AG09309 (cell line): ENCODE results near the gene SLC25A23.

ENCODE experiments used
- DNase-seq: peaks from one replicate; pipeline ENCODE4 v3.0.0-alpha.2; 2010; ENCODE audit warnings: low read depth
- H3K4me3 ChIP-seq: 2 replicates; pipeline ENCODE4 v1.5.1; 2011; ENCODE audit warnings: mild to moderate bottlenecking, low read depth, low read length, moderate library complexity; ENCODE audit not compliant: control insufficient read depth
- TF ChIP-seq, protein P1 (sequence below): IDR thresholded peaks from 2 replicates; pipeline ENCODE4 v1.5.1; 2011; ENCODE audit warnings: mild to moderate bottlenecking, low read depth, low read length, inconsistent platforms; ENCODE audit not compliant: insufficient read depth, control insufficient read depth; ENCODE audit errors: missing control alignments

Gene SLC25A23

GRCh38 chr19:6484831-6485230, 25.2 kb upstream of the SLC25A23 start:
- DNase-seq = no peak
- TF ChIP-seq, protein P1, sequence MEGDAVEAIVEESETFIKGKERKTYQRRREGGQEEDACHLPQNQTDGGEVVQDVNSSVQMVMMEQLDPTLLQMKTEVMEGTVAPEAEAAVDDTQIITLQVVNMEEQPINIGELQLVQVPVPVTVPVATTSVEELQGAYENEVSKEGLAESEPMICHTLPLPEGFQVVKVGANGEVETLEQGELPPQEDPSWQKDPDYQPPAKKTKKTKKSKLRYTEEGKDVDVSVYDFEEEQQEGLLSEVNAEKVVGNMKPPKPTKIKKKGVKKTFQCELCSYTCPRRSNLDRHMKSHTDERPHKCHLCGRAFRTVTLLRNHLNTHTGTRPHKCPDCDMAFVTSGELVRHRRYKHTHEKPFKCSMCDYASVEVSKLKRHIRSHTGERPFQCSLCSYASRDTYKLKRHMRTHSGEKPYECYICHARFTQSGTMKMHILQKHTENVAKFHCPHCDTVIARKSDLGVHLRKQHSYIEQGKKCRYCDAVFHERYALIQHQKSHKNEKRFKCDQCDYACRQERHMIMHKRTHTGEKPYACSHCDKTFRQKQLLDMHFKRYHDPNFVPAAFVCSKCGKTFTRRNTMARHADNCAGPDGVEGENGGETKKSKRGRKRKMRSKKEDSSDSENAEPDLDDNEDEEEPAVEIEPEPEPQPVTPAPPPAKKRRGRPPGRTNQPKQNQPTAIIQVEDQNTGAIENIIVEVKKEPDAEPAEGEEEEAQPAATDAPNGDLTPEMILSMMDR = no peak
- H3K4me3 ChIP-seq = no peak overlapping the region

DNA sequence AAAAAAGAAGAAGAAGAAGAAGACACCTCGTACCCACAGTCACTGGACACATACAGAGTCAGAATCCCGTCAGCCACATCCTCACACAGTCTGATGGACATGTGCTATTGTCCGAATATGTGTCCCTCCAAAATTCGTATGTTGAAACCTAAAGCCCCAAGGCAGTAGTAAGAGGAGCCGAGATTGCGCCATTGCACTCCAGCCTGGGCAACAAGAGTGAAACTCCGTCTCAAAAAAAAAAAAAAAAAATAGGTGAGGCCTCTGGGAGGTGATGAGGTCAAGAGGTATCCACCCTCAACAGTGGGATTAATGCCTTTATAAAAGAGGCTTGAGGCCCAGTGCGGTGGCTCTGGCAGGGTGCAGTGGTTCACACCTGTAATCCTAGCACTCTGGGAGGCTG, 24.6 kb upstream of the SLC25A23 start:
- TF ChIP-seq, protein P1 = no peak
- DNase-seq = no peak
- H3K4me3 ChIP-seq = no peak overlapping the region

DNA sequence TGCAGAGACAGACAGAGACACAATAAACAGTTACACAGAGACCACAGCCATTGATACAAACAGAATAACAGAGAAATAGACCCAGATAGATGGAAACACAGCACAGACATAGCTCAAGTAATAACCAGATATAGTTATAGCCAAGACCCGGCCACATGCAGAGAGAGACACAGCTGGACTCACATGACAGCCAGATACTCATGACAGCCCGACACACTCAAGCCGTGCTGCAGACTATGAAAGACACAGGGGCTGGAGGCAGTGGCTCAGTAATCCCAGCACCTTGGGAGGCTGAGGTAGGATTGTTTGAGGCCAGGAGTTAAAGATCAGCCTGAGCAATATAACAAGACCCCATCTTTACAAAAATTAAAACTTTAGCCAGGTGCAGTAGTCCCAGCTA, 23.6 kb upstream of the SLC25A23 start:
- DNase-seq = no peak
- TF ChIP-seq, protein P1 = no peak
- no peak overlapping the region for H3K4me3 ChIP-seq

GRCh38 chr19:6482343-6482686, 22.7 kb upstream of the SLC25A23 start:
- TF ChIP-seq, protein P1 = no peak
- DNase-seq = no peak
- H3K4me3 ChIP-seq = no peak overlapping the region

DNA sequence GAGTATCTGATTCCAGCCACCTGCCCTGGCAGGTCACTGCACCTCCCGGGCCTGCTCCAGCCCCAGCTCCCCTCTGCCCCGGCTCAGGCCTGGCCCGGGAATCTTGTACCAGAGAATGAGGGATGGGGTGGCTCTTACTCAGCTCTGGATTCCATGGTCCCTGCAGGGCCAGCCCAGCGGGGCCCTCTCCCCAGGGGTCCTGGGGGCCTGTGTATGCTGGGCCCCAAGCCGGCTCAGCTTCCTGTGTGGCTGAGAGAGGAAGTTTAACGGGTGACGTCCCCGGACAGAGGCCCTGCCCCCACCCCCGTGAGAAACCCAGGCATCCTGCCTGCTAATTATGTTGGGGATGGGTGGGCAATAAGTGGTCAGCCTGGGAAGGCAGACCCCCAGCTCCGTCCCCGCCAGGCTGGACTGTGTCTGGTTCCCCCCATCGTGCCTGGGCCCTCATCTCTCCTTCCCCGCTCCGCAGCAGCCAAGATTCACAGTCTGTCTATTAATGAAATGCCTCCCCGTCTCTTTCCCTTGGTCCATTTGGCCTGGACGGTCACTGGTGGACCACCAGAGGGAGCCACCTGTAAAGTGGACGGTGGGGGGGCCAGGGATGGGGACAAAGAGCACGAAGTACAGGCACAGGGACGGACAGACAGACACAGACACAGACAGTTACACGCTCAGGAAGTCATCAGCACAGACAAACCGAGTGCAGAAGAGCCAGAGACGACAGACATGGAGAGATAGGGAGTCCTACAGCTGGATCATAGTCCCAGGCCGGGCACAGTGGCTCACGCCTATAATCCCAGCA, 22.1 kb upstream of the SLC25A23 start, which contains the start of gene DENND1C:
Gene DENND1C (minus strand): TSS at position 247 of the 802 bp plus-strand sequence. CDS start 92 bp downstream, at position 155.
- H3K4me3 ChIP-seq = no peak within 1 kb of the TSS
- TF ChIP-seq, protein P1 = peak; percentile 57
- DNase-seq = no peak

GRCh38 chr19:6480848-6481415, 21.3 kb upstream of the SLC25A23 start:
- no peak overlapping the region for H3K4me3 ChIP-seq

More at GRCh38 chr19:6480848-6481415, 21.3 kb upstream of the SLC25A23 start:
- DNase-seq = no peak
- TF ChIP-seq, protein P1 = no peak
